Measurements from ENCODE around the gene UBE2V1.
A peak's percentile ranks its signal among the peaks of the same experiment; 100 is the strongest.
"Not testable (repeated sequence)": the region's sequence is repeated elsewhere in the genome, so short reads cannot be mapped to it uniquely, and the experiment has no call there.

Gene UBE2V1

GRCh38 chr20:50089140-50089786 is 23.7 kb downstream of the UBE2V1 start:
- no peak for DNase-seq (ENCODE audit: insufficient read length, low spot score)
- TF ChIP-seq TAF1 (IDR thresholded peaks at IDR 0.05; ENCODE audit: low read depth, low read length): no peak
- TF ChIP-seq POLR2A (IDR thresholded peaks at IDR 0.05; ENCODE audit: low read depth, low read length): 0 out of 2 replicates have a peak, but pooled peaks have one; percentile 22
- no peak for FAIRE-seq

DNA sequence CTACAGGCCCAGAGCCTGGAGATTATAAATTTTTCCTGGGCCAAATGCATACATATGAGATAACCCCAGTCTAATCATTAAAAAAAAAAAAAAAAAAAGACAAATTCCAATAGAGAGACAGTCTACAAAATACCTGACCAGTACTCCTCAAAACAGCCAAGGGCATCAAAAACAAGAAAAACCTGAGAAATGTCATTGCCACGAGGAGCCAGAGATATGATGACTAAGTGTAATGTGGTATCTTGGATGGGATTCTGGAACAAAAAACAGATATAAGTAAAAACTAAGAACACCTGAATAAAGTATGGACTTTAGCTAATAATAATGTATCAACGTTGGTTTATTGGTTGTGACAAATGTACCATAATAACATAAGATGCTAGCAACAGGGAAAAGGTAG is 24.9 kb downstream of the UBE2V1 start:
- FAIRE-seq: no peak
- TF ChIP-seq POU2F2 (IDR thresholded peaks at IDR 0.05; ENCODE audit: low read depth, low read length): no peak
- no peak for TF ChIP-seq POLR2A (IDR thresholded peaks at IDR 0.05; ENCODE audit: low read depth, low read length)
- no peak for TF ChIP-seq PAX5 (IDR thresholded peaks at IDR 0.05; ENCODE audit: insufficient read depth, low read length, severe bottlenecking)
- TF ChIP-seq SPI1 (IDR thresholded peaks at IDR 0.05; ENCODE audit: low read depth, low read length): no peak
- TF ChIP-seq POLR2AphosphoS5 (IDR thresholded peaks at IDR 0.05; ENCODE audit: low read depth, low read length): no peak
- TF ChIP-seq TAF1 (IDR thresholded peaks at IDR 0.05; ENCODE audit: low read depth, low read length): no peak

DNA sequence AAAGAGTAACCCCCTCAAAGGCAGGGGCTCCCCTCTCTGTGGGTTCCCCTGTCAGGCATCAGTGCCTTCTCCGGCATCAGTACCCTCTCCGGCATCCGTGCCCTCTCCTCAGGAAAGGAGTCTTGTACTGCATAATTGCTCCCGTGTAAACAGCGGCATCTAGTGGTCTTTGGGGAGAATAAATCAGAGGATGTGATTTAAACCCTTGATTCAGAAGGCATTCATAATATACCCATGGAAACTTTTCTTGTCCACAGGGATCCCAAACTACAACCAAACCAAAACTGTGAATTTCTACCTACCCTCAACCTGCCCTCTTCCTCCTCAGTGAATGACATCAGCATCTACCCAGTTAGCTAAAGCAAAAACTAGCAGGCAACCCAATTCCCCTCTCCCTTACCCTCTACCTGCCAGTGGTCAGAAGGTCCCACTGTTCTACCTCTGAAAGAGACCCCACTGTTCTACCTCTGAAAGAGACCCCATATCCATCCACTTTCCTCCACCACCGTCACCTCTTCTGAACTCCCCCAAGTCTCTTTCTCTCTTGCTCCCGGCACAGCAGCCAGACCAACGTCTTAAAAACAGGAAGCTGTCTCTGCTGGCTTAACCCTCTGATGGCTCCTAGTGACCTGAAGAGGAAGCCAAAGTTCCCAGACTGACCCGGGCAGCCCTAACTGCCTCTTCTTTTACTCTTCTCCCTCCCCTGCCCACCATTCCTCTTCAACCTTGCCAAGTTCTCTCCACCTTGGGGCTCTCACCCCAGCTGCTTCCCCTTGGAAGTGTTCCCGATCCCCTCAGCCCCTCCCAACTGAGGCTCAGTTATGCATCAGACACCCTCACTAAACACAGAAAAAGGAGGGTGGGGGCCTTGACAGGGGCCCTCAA is 27.2 kb downstream of the UBE2V1 start:
- DNase-seq (ENCODE audit: insufficient read length, low spot score) (peak; percentile 48), FAIRE-seq (peak; percentile 13)
- TF ChIP-seq TAF1 (IDR thresholded peaks at IDR 0.05; ENCODE audit: low read depth, low read length): no peak
- TF ChIP-seq PAX5 (IDR thresholded peaks at IDR 0.05; ENCODE audit: insufficient read depth, low read length, severe bottlenecking): no peak
- TF ChIP-seq SPI1 (IDR thresholded peaks at IDR 0.05; ENCODE audit: low read depth, low read length): 0 out of 2 replicates have a peak, but pooled peaks have one; percentile 13
- peak; percentile 43 for TF ChIP-seq POU2F2 (IDR thresholded peaks at IDR 0.05; ENCODE audit: low read depth, low read length)
- TF ChIP-seq POLR2A (IDR thresholded peaks at IDR 0.05; ENCODE audit: low read depth, low read length): peak; percentile 25; the same call in 1 of the 2 replicates
- TF ChIP-seq POLR2AphosphoS5 (IDR thresholded peaks at IDR 0.05; ENCODE audit: low read depth, low read length): no peak

More for the DNA sequence above, 24.9 kb downstream of the UBE2V1 start:
- DNase-seq (ENCODE audit: insufficient read length, low spot score): no peak

- DNase-seq (ENCODE audit: insufficient read length, low spot score) (no peak), FAIRE-seq (no peak)
- no peak for TF ChIP-seq POU2F2 (IDR thresholded peaks at IDR 0.05; ENCODE audit: low read depth, low read length)
- no peak for TF ChIP-seq SPI1 (IDR thresholded peaks at IDR 0.05; ENCODE audit: low read depth, low read length)
- no peak for TF ChIP-seq TAF1 (IDR thresholded peaks at IDR 0.05; ENCODE audit: low read depth, low read length)
- TF ChIP-seq POLR2AphosphoS5 (IDR thresholded peaks at IDR 0.05; ENCODE audit: low read depth, low read length): no peak
- TF ChIP-seq PAX5 (IDR thresholded peaks at IDR 0.05; ENCODE audit: insufficient read depth, low read length, severe bottlenecking): no peak
- no peak for TF ChIP-seq POLR2A (IDR thresholded peaks at IDR 0.05; ENCODE audit: low read depth, low read length)
These were observed 27.8 kb downstream of the UBE2V1 start for GRCh38 chr20:50085146-50085480.

DNA sequence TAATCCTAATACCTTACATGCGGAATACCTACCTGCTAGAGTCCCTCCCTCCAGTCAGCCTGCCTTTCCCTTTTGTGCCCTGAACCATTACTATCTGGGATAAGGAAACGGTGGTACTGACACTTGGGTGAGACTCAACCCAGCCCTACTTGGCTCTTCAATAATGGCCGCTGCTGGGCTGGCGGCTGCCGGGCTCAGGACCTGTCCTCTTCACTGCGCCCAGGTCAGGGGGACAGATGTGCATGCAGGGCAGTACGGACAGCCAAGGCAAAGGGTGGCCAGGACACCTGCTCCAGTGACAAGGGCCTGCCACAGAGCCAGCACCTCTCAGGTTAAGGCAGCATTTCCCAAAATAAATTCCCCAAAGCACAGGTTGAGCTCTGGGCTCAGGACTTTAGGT is 29.9 kb downstream of the UBE2V1 start:
- TF ChIP-seq SPI1 (IDR thresholded peaks at IDR 0.05; ENCODE audit: low read depth, low read length): no peak
- DNase-seq (ENCODE audit: insufficient read length, low spot score) (no peak), FAIRE-seq (no peak)

DNA sequence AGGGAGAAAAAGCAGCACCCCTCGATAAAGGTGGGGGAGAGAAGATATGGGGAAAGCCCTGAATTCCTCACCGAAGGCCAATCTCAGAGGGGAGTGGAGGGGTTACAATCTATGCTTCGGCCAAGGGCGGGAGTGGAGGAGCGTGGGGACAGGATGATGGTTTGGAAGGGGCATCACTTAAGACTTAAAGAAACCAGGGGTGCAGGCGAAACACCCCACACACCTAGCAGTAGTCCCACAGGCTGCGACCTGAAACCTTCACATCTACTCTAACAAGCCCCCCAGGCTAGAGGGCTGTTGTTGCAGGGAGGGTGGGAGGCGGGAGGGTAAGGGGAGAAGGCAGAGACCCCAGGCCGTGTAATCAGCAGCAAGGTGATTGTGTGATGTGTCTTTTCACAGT is 30.9 kb downstream of the UBE2V1 start:
- not testable (repeated sequence) for DNase-seq (ENCODE audit: insufficient read length, low spot score); FAIRE-seq

GRCh38 chr20:50077818-50078601 is 34.9 kb downstream of the UBE2V1 start:
- no peak for FAIRE-seq
- TF ChIP-seq TAF1 (IDR thresholded peaks at IDR 0.05; ENCODE audit: low read depth, low read length) (no peak), SPI1 (IDR thresholded peaks at IDR 0.05; ENCODE audit: low read depth, low read length) (no peak), POLR2AphosphoS5 (IDR thresholded peaks at IDR 0.05; ENCODE audit: low read depth, low read length) (no peak)
- DNase-seq (ENCODE audit: insufficient read length, low spot score): no peak

DNA sequence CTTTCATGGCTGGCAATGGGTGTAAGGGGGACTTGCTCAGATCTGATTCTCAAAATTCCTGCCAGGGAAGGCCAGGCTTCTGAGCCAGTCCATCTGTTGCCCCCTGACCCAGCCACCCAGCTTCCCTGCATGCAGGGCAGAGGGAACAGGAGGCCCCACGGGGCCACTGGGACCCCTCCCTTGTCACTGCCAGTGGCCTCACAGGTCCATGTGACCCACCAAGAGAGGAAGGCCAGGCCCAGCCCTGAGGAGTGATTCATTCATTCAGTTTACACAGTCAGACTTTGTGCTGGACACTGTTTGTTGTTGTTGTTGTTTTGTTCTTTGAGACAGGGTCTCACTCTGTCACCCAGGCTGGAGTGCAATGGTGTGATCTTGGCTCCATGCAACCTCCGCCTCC is 39.5 kb downstream of the UBE2V1 start:
- TF ChIP-seq POLR2AphosphoS5 (IDR thresholded peaks at IDR 0.05; ENCODE audit: low read depth, low read length) (no peak), POLR2A (IDR thresholded peaks at IDR 0.05; ENCODE audit: low read depth, low read length) (no peak), POU2F2 (IDR thresholded peaks at IDR 0.05; ENCODE audit: low read depth, low read length) (no peak), TAF1 (IDR thresholded peaks at IDR 0.05; ENCODE audit: low read depth, low read length) (no peak), SPI1 (IDR thresholded peaks at IDR 0.05; ENCODE audit: low read depth, low read length) (no peak), PAX5 (IDR thresholded peaks at IDR 0.05; ENCODE audit: insufficient read depth, low read length, severe bottlenecking) (no peak)
- DNase-seq (ENCODE audit: insufficient read length, low spot score) (no peak), FAIRE-seq (no peak)

DNA sequence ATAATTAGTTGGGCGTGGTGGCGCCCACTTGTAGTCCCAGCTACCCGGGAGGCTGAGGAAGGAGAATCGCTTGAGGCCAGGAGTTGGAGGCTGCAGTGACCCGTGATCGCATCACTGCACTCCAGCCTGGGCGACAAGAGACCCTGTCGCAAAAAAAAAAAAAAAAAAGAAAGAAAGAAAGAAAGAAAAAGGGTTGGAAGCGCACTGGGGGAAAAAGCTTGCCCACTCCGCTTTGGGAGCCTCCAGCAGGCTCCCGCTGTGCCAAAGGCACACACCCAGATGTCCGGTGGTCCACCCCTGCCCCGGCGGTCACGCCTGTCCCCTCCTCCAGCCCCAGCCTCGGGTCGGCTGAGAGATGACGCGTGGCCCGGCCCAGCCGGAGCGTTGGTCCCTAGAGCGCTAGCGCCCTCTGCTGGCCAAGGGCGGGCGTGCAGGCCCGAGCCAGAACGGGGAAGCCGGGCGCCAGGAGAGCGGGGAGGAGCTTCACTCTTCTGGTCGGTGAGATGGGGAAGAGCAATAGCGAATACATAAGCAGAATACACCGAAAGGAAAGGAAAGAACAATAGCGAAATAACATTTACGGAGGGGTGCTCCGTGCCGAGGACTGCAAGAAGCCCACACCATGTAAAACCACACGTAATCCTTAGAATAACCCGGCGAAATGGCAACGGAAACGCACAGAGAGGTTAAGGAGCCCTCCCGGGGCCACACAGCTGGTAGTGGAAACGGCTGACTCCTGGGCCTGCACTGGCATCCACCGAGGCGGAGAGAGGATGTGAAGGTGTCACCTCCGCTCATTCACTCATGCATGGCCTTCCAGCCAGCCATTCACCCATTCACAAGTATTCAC is 41.7 kb downstream of the UBE2V1 start:
- DNase-seq (ENCODE audit: insufficient read length, low spot score) (peak; percentile 96), FAIRE-seq (peak; percentile 83)
- no peak for TF ChIP-seq TAF1 (IDR thresholded peaks at IDR 0.05; ENCODE audit: low read depth, low read length)
- TF ChIP-seq PAX5 (IDR thresholded peaks at IDR 0.05; ENCODE audit: insufficient read depth, low read length, severe bottlenecking): no peak
- no peak for TF ChIP-seq POLR2AphosphoS5 (IDR thresholded peaks at IDR 0.05; ENCODE audit: low read depth, low read length)

Data from GM12891 (cell line).